ENCODE data around the gene NIPSNAP2.
"Not testable (repeated sequence)": the region's sequence is repeated elsewhere in the genome, so short reads cannot be mapped to it uniquely, and the experiment has no call there.

Gene NIPSNAP2

DNA sequence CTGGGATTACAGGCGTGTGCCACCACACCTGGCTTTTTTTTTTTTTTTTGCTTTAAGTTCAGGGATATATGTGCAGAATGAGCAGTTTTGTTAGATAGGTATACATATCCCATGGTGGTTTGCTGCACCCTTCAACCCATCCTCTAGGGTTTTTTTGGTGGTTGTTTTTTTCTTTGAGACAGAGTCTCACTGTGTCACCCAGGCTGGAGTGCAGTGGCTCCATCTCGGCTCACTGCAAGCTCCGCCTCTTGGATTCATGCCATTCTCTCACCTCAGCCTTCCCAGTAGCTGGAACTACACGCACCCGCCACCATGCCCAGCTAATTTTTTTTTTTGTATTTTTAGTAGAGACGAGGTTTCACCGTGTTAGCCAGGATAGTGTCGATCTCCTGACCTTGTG lies 84.4 kb downstream of the NIPSNAP2 start:
- not testable (repeated sequence) for DNase-seq
